Measurements from ENCODE around the gene PIK3C2G. TPM values are rescaled to one million over a fixed set of nuclear protein-coding genes. Genes with fewer than 3 reads are reported as not detected.

The PIK3C2G gene
- total RNA-seq, 1 experiment from 2014 or later, result not detected

GRCh38 chr12:18583655-18584054 lies 322.3 kb downstream of the PIK3C2G start:
- H3K27me3 ChIP-seq (replicated peaks; ENCODE audit: insufficient read depth, low read depth, low read length, poor library complexity), result no peaks in the 10 kb centered on the region
- no TSS peak for BruUV-seq (replicated peaks)
- H3K4me1 ChIP-seq (ENCODE audit: insufficient read depth, low read length, poor library complexity, severe bottlenecking), result no peaks in the 10 kb centered on the region
- no peak overlapping the region for H3K4me3 ChIP-seq (ENCODE audit: low read depth, low read length, poor library complexity, severe bottlenecking)
- TF ChIP-seq CTCF (conservative IDR thresholded peaks at IDR 0.05; ENCODE audit: low read depth, low read length), result no peak
- TF ChIP-seq EZH2 (IDR thresholded peaks at IDR 0.05; ENCODE audit: borderline replicate concordance, low read depth, low read length, poor library complexity, severe bottlenecking), result no peak
- no peak overlapping the region for H3K27ac ChIP-seq (ENCODE audit: low read depth, low read length, poor library complexity, severe bottlenecking)
- CTCF ChIA-PET, result no interaction called here
- intact Hi-C loops (cut with micrococcal nuclease; ENCODE audit: unreplicated experiment), result no loop called here
- no peak for DNase-seq (ENCODE audit: low spot score)
- H3K36me3 ChIP-seq (ENCODE audit: insufficient read depth, low read length, poor library complexity, severe bottlenecking), result no peaks in the 10 kb centered on the region
- H3K9me3 ChIP-seq (ENCODE audit: low read depth, low read length, poor library complexity, severe bottlenecking), result no peaks in the 10 kb centered on the region
- POLR2A ChIA-PET (ENCODE audit: low non-redundant PET), result no interaction called here

GRCh38 chr12:18586581-18586980 lies 325.3 kb downstream of the PIK3C2G start:
- no peaks in the 10 kb centered on the region for H3K9me3 ChIP-seq (ENCODE audit: low read depth, low read length, poor library complexity, severe bottlenecking)
- TF ChIP-seq CTCF (conservative IDR thresholded peaks at IDR 0.05; ENCODE audit: low read depth, low read length) (no peak), EZH2 (IDR thresholded peaks at IDR 0.05; ENCODE audit: borderline replicate concordance, low read depth, low read length, poor library complexity, severe bottlenecking) (no peak)
- H3K36me3 ChIP-seq (ENCODE audit: insufficient read depth, low read length, poor library complexity, severe bottlenecking), result no peaks in the 10 kb centered on the region
- ChIA-PET CTCF (no interaction called here), POLR2A (ENCODE audit: low non-redundant PET) (no interaction called here)
- no TSS peak for BruUV-seq (replicated peaks)
- DNase-seq (ENCODE audit: low spot score), result no peak
- no peak overlapping the region for H3K27ac ChIP-seq (ENCODE audit: low read depth, low read length, poor library complexity, severe bottlenecking)
- H3K4me1 ChIP-seq (ENCODE audit: insufficient read depth, low read length, poor library complexity, severe bottlenecking), result no peaks in the 10 kb centered on the region
- no peaks in the 10 kb centered on the region for H3K27me3 ChIP-seq (replicated peaks; ENCODE audit: insufficient read depth, low read depth, low read length, poor library complexity)
- intact Hi-C loops (cut with micrococcal nuclease; ENCODE audit: unreplicated experiment), result no loop called here
- no peak overlapping the region for H3K4me3 ChIP-seq (ENCODE audit: low read depth, low read length, poor library complexity, severe bottlenecking)

- TF ChIP-seq EZH2 (IDR thresholded peaks at IDR 0.05; ENCODE audit: borderline replicate concordance, low read depth, low read length, poor library complexity, severe bottlenecking) (no peak), CTCF (conservative IDR thresholded peaks at IDR 0.05; ENCODE audit: low read depth, low read length) (no peak)
- no peaks in the 10 kb centered on the region for H3K27me3 ChIP-seq (replicated peaks; ENCODE audit: insufficient read depth, low read depth, low read length, poor library complexity)
- no peak for DNase-seq (ENCODE audit: low spot score)
- no peak overlapping the region for H3K4me3 ChIP-seq (ENCODE audit: low read depth, low read length, poor library complexity, severe bottlenecking)
- BruUV-seq (replicated peaks), result no TSS peak
- H3K9me3 ChIP-seq (ENCODE audit: low read depth, low read length, poor library complexity, severe bottlenecking), result no peaks in the 10 kb centered on the region
- H3K4me1 ChIP-seq (ENCODE audit: insufficient read depth, low read length, poor library complexity, severe bottlenecking), result no peaks in the 10 kb centered on the region
- H3K36me3 ChIP-seq (ENCODE audit: insufficient read depth, low read length, poor library complexity, severe bottlenecking), result no peaks in the 10 kb centered on the region
- ChIA-PET CTCF (no interaction called here), POLR2A (ENCODE audit: low non-redundant PET) (no interaction called here)
- H3K27ac ChIP-seq (ENCODE audit: low read depth, low read length, poor library complexity, severe bottlenecking), result no peak overlapping the region
- intact Hi-C loops (cut with micrococcal nuclease; ENCODE audit: unreplicated experiment), result no loop called here
Observed at GRCh38 chr12:18589316-18589715, 328.0 kb downstream of the PIK3C2G start.

All from A673 (cell line).